Tibial nerve (tissue), 4 donors: ENCODE results near the gene CACNA1F. TPM values are rescaled to one million over a fixed set of nuclear protein-coding genes. Genes with fewer than 3 reads are reported as not detected.

Experiments used
- DNase-seq, 2 donors: peaks; one replicate each; pipeline ENCODE4 v3.0.0-alpha.2; 2019; ENCODE audit warnings: low spot score in 2 of 2
- H3K27ac ChIP-seq, 4 donors: fragments of 200-600 bp; sonication (generic) in 3 of 4; one replicate each; pipeline ENCODE4 v1.5.1; 2017 to 2019; ENCODE audit warnings: mild to moderate bottlenecking in 1 of 4
- H3K27me3 ChIP-seq, 2 donors: fragments of 200-600 bp; sonication (generic) in 1 of 2; one replicate each; pipeline versions ENCODE4 v1.5.1 to v1.6.0; 2017 to 2019
- H3K36me3 ChIP-seq, 3 donors: fragments of 200-600 bp; sonication (generic); one replicate each; pipeline ENCODE4 v1.5.1; 2018 to 2019
- H3K4me1 ChIP-seq, 4 donors: fragments of 200-600 bp; sonication (generic) in 3 of 4; one replicate each; pipeline ENCODE4 v1.5.1; 2017 to 2019
- H3K4me3 ChIP-seq, 4 donors: fragments of 200-600 bp; sonication (generic) in 3 of 4; one replicate each; pipeline ENCODE4 v1.5.1; 2017 to 2019; ENCODE audit warnings: mild to moderate bottlenecking in 1 of 4, moderate library complexity in 1 of 4
- H3K9me3 ChIP-seq, 4 donors: fragments of 200-600 bp; sonication (generic) in 3 of 4; one replicate each; pipeline ENCODE4 v1.5.1; 2017 to 2019
- CTCF ChIP-seq, 5 experiments: fragments of 200-600 bp in 3 of 5; fragments of 450-650 bp in 2 of 5; sonication (generic) in 3 of 5; IDR thresholded peaks; one replicate each; pipeline ENCODE4 v1.5.1; 2016 to 2019; ENCODE audit warnings: antibody characterized with exemption in 5 of 5, mild to moderate bottlenecking in 3 of 5, moderate library complexity in 2 of 5
- EP300 ChIP-seq, 2 donors: sonication (generic); formaldehyde crosslinking; IDR thresholded peaks; one replicate each; pipeline ENCODE4 v1.6.1; 2017; ENCODE audit warnings: antibody characterized with exemption in 2 of 2, mild to moderate bottlenecking in 1 of 2
- POLR2A ChIP-seq, 2 donors: fragments of 450-650 bp; IDR thresholded peaks; one replicate each; pipeline ENCODE4 v1.6.1; 2017; ENCODE audit warnings: antibody characterized with exemption in 2 of 2, mild to moderate bottlenecking in 2 of 2, moderate library complexity in 2 of 2
- WGBS, 2 donors: methylation state at CpG; one replicate each; pipeline ENCODE4 v1.1.5; 2018; 5-methylcytosine and 5-hydroxymethylcytosine counted together
- total RNA-seq, 4 donors: library from RNA; depleted of rRNA; stranded (reverse); fragments of >200 nt; gene quantifications; one replicate each; pipeline ENCODE4 v1.1.0, GENCODE V29; 2016

Gene CACNA1F
- total RNA-seq, 4 donors from 2014 or later: under 0.01 to 1.0 (median 0.40) TPM

GRCh38 chrX:49228185-49228584 lies 5.0 kb downstream of the CACNA1F start:
- DNase-seq: no peak
- H3K27ac ChIP-seq: no peak overlapping the region
- 83 to 89% methylated on average over 13 to 17 of the region's 17 CpGs for WGBS, 2 donors
- no peak for TF ChIP-seq EP300 (IDR thresholded peaks at IDR 0.05)
- no peak for TF ChIP-seq CTCF (IDR thresholded peaks at IDR 0.05)
- no peaks in the 10 kb centered on the region for H3K9me3 ChIP-seq
- H3K4me3 ChIP-seq: no peak overlapping the region
- H3K36me3 ChIP-seq: no peaks in the 10 kb centered on the region
- H3K27me3 ChIP-seq: peaks cover 0 to 8% of the 10 kb centered on the region in 2 donors
- H3K4me1 ChIP-seq: peaks cover 0 to 11% (median 0%) of the 10 kb centered on the region in 4 donors

- TF ChIP-seq EP300 (IDR thresholded peaks at IDR 0.05) (no peak), POLR2A (IDR thresholded peaks at IDR 0.05) (no peak), CTCF (IDR thresholded peaks at IDR 0.05) (no peak)
- H3K27me3 ChIP-seq: peaks cover 0 to 8% of the 10 kb centered on the region in 2 donors
- H3K4me1 ChIP-seq: peaks cover 0 to 11% (median 0%) of the 10 kb centered on the region in 4 donors
- H3K27ac ChIP-seq: no peak overlapping the region
- H3K4me3 ChIP-seq: no peak overlapping the region
- 83 to 100% methylated on average over 2 of the region's 2 CpGs for WGBS, 2 donors
- no peaks in the 10 kb centered on the region for H3K9me3 ChIP-seq
- DNase-seq: no peak
- H3K36me3 ChIP-seq: no peaks in the 10 kb centered on the region
Measured at GRCh38 chrX:49227726-49228125, 5.4 kb downstream of the CACNA1F start.

GRCh38 chrX:49226946-49227345 lies 6.2 kb downstream of the CACNA1F start:
- TF ChIP-seq EP300 (IDR thresholded peaks at IDR 0.05) (no peak), POLR2A (IDR thresholded peaks at IDR 0.05) (no peak), CTCF (IDR thresholded peaks at IDR 0.05) (no peak)
- Histone ChIP-seq H3K27me3 (peaks cover 0 to 8% of the 10 kb centered on the region in 2 donors), H3K9me3 (no peaks in the 10 kb centered on the region), H3K27ac (no peak overlapping the region), H3K4me3 (no peak overlapping the region), H3K4me1 (peaks cover 0 to 11% (median 0%) of the 10 kb centered on the region in 4 donors), H3K36me3 (no peaks in the 10 kb centered on the region)
- no peak for DNase-seq
- 92 to 99% methylated on average over 9 of the region's 9 CpGs for WGBS, 2 donors

- no peaks in the 10 kb centered on the region for H3K9me3 ChIP-seq
- no peak for DNase-seq
- H3K4me1 ChIP-seq: peaks cover 0 to 9% (median 0%) of the 10 kb centered on the region in 4 donors
- TF ChIP-seq CTCF (IDR thresholded peaks at IDR 0.05) (no peak), POLR2A (IDR thresholded peaks at IDR 0.05) (no peak), EP300 (IDR thresholded peaks at IDR 0.05) (no peak)
- no peak overlapping the region for H3K4me3 ChIP-seq
- H3K36me3 ChIP-seq: no peaks in the 10 kb centered on the region
- no peak overlapping the region for H3K27ac ChIP-seq
- peaks cover 0 to 8% of the 10 kb centered on the region in 2 donors for H3K27me3 ChIP-seq
- 66 to 70% methylated on average over 4 to 14 of the region's 14 CpGs for WGBS, 2 donors
Measured at GRCh38 chrX:49225858-49226257, 7.3 kb downstream of the CACNA1F start.

DNA sequence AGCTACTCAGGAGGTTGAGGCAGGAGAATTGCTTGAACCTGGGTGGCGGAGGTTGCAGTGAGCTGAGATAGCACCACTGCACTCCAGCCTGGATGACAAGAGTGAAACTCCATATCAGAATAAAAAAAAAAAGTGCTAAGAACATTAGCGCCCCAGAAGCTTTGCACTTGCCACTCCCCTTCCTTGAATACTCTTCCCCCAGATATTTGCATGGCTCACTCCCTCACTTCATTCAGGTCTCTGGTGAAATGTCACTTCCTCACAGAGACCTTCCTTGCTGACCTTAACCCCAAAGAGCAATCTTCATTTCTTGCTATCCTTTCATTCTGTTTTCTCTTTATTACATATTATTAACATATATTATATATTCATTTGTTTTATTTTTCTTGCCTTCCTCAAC lies 11.3 kb downstream of the CACNA1F start:
- Histone ChIP-seq H3K9me3 (no peaks in the 10 kb centered on the region), H3K4me1 (no peaks in the 10 kb centered on the region), H3K27me3 (peaks cover 0 to 8% of the 10 kb centered on the region in 2 donors), H3K4me3 (no peak overlapping the region), H3K36me3 (no peaks in the 10 kb centered on the region), H3K27ac (no peak overlapping the region)
- TF ChIP-seq EP300 (IDR thresholded peaks at IDR 0.05) (no peak), CTCF (IDR thresholded peaks at IDR 0.05) (no peak), POLR2A (IDR thresholded peaks at IDR 0.05) (no peak)
- no peak for DNase-seq
- WGBS, 2 donors: 78 to 88% methylated on average over 2 of the region's 2 CpGs
